Activated CD4-positive, CD25-positive, alpha-beta regulatory T cell treated with anti-CD3 and anti-CD28 coated beads, Interleukin-2, amount 50 U/mL, for 16 hours (primary cell): ENCODE results near the gene CES2.

ENCODE experiments used
- DNase-seq: peaks from one replicate; pipeline ENCODE4 v3.0.0-alpha.2; 2020; ENCODE audit warnings: low read depth, low spot score

The CES2 gene

DNA sequence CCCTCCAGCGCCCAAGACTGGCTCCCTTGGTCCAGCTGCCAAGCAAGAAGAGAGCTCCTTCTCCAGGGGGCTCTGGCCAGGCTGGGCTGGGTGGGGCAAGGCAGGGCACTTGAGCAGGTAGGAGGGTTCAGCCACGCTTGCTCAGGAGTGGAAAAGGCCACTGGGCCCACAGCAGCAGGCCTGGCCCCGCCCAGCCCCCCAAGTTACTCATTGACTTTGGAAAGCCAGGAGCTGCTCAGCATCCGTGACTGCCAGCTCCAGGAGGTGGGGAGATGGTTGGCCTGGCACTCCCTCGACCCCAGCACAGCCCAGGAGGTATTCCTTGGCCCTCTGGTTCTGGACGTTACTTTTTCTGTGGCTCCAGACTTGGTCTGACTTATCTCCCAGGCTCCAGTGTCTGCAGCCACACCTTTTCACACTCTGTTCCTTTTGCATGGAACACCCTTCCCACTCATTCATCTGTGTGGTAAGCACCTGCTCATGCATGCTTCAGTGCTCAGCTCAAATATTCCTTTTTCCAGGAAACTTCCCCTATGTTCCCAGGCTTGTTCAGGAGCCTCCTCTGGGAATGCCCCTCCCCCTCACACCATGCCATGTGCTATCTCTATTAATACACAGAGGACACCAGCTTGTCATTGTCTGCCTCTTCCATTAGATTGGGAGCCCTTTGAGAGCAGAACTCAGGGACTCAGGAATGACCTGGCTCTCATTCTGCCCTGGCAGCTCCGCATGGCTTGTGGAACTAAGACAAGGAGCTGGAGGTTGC is 16.3 kb upstream of the CES2 start, which contains the start of gene CDH16:
TSS of gene CDH16 (minus strand) at position 83 of the 766 bp plus-strand sequence. CDS start 820 bp downstream, outside the sequence.
- DNase-seq: no peak

DNA sequence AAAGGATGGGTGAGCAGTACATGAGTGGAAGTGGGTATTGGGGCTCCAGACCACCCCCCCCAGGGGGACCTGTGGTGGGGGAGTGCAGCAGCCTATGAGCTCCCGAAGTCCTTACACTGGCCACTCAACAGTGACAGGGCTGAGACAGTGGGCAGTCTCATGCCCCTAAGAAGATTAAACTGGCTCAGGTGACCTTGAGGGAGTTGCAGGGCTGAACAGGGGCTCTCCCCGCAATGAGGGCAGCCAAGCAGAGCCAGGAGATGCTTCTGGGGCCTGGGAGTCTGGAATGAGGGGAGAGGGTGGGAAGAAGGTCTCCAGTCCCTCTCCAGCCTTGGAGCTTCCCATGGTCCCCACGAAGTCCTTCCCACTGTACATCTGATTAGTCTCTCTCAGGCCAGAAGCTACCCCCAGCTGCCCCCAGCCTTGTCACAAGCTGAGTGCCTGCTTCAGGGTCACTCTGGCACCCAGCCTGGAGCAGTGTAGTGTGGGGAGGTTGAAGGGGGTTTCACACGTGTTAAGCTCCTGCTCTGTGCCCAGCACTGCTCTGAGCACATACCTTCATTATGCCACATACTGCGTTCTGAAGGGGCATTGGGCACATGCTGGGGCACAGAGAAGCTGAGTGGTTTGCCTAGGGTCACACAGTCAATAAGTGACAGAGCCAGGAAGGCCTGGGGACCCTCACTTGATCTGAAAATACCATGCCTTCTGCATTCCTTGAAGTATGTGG is 15.6 kb upstream of the CES2 start:
- no peak for DNase-seq

DNA sequence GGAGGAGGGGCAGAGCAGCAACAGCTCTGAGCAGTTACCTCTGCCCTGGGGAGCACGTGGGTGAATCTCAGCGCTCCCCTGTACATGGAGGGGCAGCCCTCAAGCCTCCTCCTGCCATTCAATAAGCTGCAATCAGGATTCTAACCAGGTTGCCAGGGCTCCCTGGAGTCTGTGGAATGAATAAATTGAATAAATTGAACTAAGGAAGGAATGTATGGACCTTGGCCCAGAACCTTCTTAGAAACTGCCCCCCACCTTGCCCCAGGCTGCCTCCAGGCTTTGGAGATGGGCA is 15.1 kb upstream of the CES2 start:
- no peak for DNase-seq

- DNase-seq: no peak
Measured at GRCh38 chr16:66920924-66921680, 14.2 kb upstream of the CES2 start.

GRCh38 chr16:66921729-66922450 is 13.4 kb upstream of the CES2 start:
- DNase-seq: no peak

- no peak for DNase-seq
Measured at GRCh38 chr16:66923247-66923731, 12.0 kb upstream of the CES2 start.

DNA sequence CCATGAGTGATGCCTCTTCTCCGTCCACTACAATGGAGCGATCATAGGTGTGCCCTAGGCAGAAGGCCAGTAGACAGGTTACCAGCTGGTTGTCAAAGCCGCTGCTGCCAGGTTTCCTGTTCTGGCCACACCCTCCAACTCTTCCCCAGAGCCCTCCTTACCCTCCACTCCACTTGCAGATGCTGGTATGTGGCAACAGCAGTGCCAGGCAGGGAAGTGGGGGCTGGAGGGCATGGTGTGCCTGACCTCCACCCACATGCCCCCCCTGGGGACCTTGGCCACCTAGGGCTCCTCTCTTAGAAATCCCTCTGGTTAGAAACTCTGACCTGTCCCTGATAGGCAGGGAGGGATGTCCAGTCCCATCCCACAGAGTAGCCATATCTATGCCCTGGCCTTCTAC is 11.4 kb upstream of the CES2 start:
- DNase-seq: no peak

GRCh38 chr16:66924527-66925321 is 10.6 kb upstream of the CES2 start:
- no peak for DNase-seq

GRCh38 chr16:66925322-66925840 is 9.9 kb upstream of the CES2 start, which contains the start of gene RRAD:
RRAD (minus strand) TSS chr16:66925535; CDS start chr16:66925179, 356 bp downstream.
- no peak for DNase-seq

GRCh38 chr16:66926171-66926947 is 9.0 kb upstream of the CES2 start:
- DNase-seq: no peak

- DNase-seq: no peak
Measured at GRCh38 chr16:66926961-66927436, 8.3 kb upstream of the CES2 start.

DNA sequence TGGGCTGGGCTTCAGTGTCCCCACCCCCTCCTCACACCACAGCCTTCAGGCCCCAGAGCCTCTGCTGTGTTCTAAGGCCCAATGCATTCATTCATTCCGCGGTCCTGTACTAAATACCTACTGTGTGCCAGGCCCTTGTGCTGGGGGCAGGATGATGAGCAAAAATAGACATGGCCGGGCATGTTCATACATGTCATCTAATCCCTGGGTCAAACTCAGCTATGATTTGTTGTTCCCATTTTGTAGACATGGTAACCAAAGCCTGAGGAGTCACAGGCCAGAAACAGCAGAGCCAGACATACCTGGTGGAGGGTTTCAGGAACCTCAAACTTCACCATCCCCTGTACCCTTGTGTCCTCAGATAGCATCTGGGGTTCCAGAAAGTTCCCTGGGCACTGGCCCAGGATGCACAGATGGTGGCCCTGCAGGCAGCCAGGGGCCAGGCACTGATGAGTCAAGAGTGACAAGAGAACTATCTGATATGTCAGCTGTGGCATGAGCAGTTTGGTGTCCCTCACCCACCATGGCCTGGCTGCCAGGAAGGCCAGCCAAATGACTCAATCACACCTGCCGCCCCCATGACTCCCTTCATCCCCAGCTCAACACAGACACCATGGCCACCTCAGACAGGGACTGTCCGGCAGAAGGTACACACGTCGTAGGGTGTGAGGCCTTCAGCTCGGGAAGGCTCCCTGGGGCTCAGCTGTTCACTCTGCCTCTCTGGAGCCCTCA is 7.2 kb upstream of the CES2 start:
- DNase-seq: no peak

DNA sequence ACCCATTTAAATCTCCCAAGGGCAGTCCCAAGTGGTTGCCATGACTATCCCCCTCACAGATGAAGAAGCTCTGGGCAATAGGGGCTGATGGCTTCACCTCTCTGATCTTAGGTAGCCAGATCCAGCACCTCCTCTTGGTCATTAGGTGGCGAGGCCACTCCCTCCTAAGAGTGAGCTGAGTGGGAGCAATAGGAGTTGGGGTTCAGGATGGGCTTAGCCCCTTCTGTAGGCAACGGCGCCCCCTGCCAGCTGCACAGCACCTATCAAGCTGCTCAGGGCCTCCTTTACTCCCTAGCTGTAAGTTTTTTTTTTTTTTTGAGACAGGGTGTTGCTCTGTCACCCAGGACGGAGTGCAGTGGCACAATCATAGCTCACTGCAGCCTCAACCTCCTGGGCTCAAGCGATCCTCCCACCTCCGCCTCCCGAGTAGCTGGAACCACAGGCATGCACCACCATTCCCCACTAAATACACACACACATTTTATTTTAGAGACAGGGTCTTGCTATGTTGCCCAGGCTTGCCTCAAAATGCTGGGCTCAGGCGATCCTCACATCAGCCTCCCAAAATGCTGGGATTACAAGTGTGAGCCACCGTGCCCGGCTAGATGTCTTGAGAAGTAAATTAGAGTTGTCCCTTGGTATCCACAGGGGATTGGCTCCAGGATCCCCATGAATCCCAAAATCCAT is 6.5 kb upstream of the CES2 start:
- DNase-seq: no peak

DNA sequence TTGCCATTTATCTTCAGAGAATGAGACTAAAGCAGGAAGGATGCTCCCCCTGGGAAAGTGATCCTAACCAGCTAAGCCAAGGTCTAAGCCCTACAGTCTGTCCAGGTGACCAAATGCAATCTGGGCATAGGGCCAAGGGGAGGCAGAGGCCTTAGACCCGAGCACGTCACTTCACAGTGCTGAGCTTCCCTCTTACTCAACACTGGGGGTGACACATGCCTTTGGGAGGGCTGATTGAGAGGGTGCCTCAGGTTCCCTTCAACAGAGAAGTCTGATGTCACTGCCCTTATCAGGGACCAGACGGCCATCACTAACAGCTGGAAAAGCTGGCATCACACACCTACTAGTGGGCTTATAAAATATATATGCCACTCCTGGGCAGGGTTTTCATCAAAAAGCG is 5.1 kb upstream of the CES2 start:
- DNase-seq: no peak

GRCh38 chr16:66931665-66932064 is 3.7 kb upstream of the CES2 start:
- DNase-seq: no peak

DNA sequence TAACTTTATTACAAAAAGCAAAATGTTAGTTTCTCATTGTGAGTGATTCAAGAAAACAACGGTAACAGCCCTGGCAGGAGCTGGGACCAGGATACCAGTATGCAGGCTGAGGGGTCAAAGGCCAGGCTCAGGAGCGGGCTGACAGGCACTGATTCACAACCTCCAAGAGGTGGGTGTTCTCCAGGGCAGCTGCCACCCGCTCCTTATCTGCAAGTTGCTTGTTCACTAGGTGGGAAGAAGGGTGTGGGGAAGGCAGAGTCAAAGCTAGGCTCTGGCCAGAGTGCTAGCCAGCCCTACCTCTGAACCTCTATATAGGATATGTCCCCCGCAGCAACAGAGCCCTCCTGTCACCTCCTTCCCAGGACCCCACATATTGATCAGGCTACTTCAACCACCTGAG is 3.2 kb upstream of the CES2 start:
- DNase-seq: no peak

DNA sequence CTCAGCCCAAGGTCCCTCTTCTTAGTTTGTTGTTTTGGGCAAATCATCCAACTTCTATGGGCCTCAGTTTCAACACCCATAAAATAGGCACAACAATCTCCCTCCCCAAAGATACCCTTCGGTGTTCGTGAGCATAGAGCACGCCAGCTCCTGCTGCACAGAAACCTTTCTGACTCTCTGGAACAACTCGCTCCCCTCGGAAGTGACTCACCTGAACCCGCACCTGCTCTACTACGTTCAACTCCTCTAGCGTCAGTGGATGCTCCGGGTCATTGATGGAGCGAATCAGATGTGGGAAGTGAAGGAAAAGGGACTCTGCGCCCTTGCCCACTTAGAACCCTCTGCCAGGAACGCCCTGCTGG is 1.6 kb upstream of the CES2 start:
- DNase-seq: peak; percentile 12

DNA sequence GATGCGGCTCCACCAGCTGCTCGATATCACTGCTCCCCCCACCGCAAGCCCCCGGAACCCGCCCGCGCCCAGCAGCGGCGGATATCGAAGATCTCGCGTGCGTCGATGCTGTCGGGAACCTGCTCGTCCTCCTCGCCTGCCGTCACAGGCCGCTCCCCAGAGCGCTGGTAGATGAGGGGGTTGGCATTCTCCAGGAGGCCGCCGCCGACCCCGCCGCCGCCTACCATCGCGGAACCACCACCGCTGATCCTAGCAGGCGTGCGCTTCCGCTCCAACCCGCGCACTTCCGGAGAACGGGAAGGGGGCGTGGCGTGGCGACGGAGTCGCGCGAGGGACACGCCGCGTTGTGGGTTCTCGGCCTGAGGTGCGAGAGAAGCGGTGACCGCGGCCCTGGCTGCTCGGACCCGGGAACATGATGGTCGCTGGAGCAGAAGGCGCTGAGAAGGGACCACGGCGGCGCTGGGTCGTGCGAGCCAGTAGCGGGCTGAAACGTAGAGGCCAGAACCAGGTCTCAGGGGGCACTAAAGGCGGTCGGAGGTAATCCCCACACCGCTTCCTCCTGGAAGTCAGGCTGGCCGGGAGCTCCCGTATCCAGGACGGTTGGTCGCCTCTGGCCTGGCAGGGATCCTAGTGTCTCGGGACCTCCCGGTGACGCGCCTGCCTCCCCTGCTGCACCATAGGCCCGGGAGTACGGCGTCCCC is 1.0 kb upstream of the CES2 start, which contains the start of gene CIAO2B:
TSS of gene CIAO2B (minus strand) at position 265 of the 701 bp plus-strand sequence. CDS start at position 227, 38 bp downstream.
- DNase-seq: peak; percentile 82
